ENCODE results near the gene CDC37L1. TPM values are rescaled to one million over a fixed set of nuclear protein-coding genes. Genes with fewer than 3 reads are reported as not detected.
"Not testable (repeated sequence)": the region's sequence is repeated elsewhere in the genome, so short reads cannot be mapped to it uniquely, and the experiment has no call there.

Gene CDC37L1
- total RNA-seq, 2 experiments from 2014 or later = 8.0 to 8.9 TPM

DNA sequence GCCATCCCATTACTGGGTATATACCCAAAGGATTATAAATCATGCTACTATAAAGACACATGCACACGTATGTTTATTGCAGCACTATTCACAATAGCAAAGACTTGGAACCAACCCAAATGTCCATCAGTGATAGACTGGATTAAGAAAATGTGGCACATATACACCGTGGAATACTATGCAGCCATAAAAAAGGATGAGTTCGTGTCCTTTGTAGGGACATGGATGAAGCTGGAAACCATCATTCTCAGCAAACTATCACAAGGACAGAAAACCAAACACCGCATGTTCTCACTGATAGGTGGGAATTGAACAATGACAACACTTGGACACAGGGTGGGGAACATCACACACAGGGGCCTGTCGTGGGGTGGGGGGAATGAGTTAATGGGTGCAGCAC is 18.7 kb upstream of the CDC37L1 start:
- not testable (repeated sequence) for H3K27ac Mint-ChIP-seq; H3K36me3 Mint-ChIP-seq (ENCODE audit: low read depth); H3K9me3 Mint-ChIP-seq (ENCODE audit: insufficient read depth); H3K4me3 Mint-ChIP-seq; ATAC-seq; DNase-seq
- ChIA-PET POLR2A (interaction anchor here (2.0 kb wide), 1 partner anchor 80 kb away, joined by 7 read pairs; no protein-coding TSS in a partner anchor), CTCF (interaction anchor here (0.5 to 1.5 kb wide), 2 partner anchors 20 to 88 kb away, joined by 3 to 4 read pairs; no protein-coding TSS in a partner anchor)
- H3K27me3 Mint-ChIP-seq (ENCODE audit: low read depth) = peaks cover 15% of the 10 kb centered on the region
- H3K4me1 Mint-ChIP-seq (ENCODE audit: low read depth) = peaks cover 36% of the 10 kb centered on the region

DNA sequence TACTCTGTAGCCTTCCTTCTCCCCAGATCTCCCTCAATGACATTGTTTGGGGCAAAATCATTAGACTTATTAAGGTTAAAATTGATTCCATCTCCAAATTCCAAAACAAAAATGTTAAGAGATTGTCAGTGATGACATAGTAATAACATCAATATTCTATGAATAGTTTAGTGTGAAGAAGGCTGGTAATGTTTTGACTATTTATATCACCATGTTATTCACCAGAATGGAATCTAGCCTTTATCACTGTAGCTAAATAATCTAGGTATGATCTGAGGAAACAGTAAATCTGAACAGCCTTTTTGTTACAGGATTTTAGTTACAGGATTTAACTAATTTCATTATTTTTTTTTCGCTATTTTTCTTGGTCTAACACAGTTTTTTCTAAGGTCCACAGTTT is 18.2 kb upstream of the CDC37L1 start:
- H3K27me3 Mint-ChIP-seq (ENCODE audit: low read depth) = peaks cover 15% of the 10 kb centered on the region
- no peaks in the 10 kb centered on the region for H3K9me3 Mint-ChIP-seq (ENCODE audit: insufficient read depth)
- peaks cover 41% of the 10 kb centered on the region for H3K4me1 Mint-ChIP-seq (ENCODE audit: low read depth)
- no peak for ATAC-seq
- ChIA-PET CTCF (interaction anchor here (0.5 to 1.8 kb wide), 4 partner anchors 10 to 88 kb away, joined by 3 to 7 read pairs (median 4); partner anchors contain the start of gene CDC37L1), POLR2A (interaction anchor here (0.6 to 2.0 kb wide), 3 partner anchors 11 to 79 kb away, joined by 3 to 8 read pairs (median 7); partner anchors contain the start of gene CDC37L1)
- H3K4me3 Mint-ChIP-seq = peak overlapping the region; percentile 95
- H3K27ac Mint-ChIP-seq = no peak overlapping the region
- H3K36me3 Mint-ChIP-seq (ENCODE audit: low read depth) = peaks cover 9% of the 10 kb centered on the region
- DNase-seq = no peak

DNA sequence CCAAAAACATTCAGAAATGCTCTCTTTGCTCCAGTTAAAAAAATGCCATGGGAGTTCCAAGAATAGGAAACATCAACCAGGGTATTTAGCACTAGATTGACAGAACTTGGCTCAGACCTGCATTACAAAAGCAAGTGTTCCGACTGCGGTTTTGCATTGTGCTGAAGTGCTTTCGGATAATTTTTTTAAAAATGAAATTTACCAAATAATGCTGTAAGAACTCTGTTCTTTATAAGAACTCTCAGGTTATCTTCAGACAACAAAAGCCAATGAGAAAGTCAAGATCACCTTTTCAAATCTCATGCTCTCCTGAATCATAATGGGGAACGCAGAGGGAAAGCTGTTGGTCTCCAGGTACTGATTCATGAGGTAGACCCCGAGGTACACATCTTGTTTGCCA is 17.8 kb upstream of the CDC37L1 start:
- H3K9me3 Mint-ChIP-seq (ENCODE audit: insufficient read depth) = no peaks in the 10 kb centered on the region

DNA sequence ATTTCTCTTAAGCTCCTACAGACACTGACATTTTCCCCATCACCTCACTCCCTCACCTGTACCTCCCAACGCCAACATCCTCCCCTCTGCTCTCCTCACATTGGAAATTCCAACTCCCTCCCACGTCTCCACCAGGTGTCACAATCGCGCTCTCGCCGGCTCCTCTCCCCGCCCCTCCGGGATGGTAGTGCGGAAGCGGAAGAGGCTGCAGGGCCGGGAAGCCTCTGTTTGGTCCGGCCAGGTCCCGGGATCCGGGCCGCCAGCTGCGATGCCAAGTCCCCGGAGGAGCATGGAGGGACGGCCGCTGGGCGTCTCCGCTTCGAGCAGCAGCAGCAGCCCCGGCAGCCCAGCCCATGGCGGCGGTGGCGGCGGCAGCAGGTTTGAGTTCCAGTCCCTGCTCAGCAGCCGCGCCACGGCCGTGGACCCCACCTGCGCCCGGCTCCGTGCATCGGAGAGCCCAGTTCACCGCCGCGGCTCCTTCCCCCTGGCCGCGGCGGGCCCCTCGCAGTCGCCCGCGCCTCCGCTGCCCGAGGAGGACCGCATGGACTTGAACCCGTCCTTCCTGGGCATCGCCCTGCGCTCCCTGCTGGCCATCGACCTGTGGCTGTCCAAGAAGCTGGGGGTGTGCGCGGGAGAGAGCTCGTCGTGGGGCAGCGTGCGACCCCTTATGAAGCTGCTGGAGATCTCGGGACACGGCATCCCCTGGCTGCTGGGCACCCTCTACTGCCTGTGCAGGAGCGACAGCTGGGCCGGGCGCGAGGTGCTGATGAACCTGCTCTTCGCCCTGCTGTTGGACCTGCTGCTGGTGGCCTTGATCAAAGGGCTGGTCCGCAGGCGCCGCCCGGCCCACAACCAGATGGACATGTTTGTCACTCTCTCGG is 17.0 kb upstream of the CDC37L1 start, which contains the start of gene PLPP6:
Gene PLPP6, plus strand, starts transcription at position 187 of the 881 bp plus-strand sequence. Its CDS starts 82 bp downstream, at position 269.
- Mint-ChIP-seq H3K4me3 (peak within 1 kb of the TSS; percentile 95), H3K27me3 (ENCODE audit: low read depth) (peaks cover 19% of the 10 kb centered on the region), H3K36me3 (ENCODE audit: low read depth) (peaks cover 9% of the 10 kb centered on the region), H3K4me1 (ENCODE audit: low read depth) (peaks cover 50% of the 10 kb centered on the region), H3K9me3 (ENCODE audit: insufficient read depth) (no peaks in the 10 kb centered on the region), H3K27ac (peak within 1 kb of the TSS; percentile 90)
- ChIA-PET CTCF (interaction anchor here (0.6 to 1.8 kb wide), 7 partner anchors 9 to 78 kb away, joined by 3 to 8 read pairs (median 4); partner anchors contain the start of genes AK3 and CDC37L1), POLR2A (interaction anchor here (0.6 to 2.0 kb wide), 4 partner anchors 17 to 318 kb away, joined by 3 to 8 read pairs (median 5); partner anchors contain the start of gene CDC37L1)
- DNase-seq (peak; percentile 81), ATAC-seq (peak; percentile 87)

More for the DNA sequence above, 17.8 kb upstream of the CDC37L1 start:
- peak; percentile 2 for ATAC-seq
- no peak for DNase-seq
- H3K27ac Mint-ChIP-seq = peak overlapping the region; percentile 90
- H3K4me1 Mint-ChIP-seq (ENCODE audit: low read depth) = peaks cover 45% of the 10 kb centered on the region
- POLR2A ChIA-PET = interaction anchor here (0.6 to 2.0 kb wide), 3 partner anchors 11 to 79 kb away, joined by 3 to 8 read pairs (median 7); partner anchors contain the start of gene CDC37L1
- H3K4me3 Mint-ChIP-seq = peak overlapping the region; percentile 95
- CTCF ChIA-PET = interaction anchor here (1.1 to 1.8 kb wide), 5 partner anchors 10 to 79 kb away, joined by 3 to 8 read pairs (median 4); partner anchors contain the start of genes AK3 and CDC37L1
- peaks cover 18% of the 10 kb centered on the region for H3K27me3 Mint-ChIP-seq (ENCODE audit: low read depth)
- H3K36me3 Mint-ChIP-seq (ENCODE audit: low read depth) = peaks cover 9% of the 10 kb centered on the region

DNA sequence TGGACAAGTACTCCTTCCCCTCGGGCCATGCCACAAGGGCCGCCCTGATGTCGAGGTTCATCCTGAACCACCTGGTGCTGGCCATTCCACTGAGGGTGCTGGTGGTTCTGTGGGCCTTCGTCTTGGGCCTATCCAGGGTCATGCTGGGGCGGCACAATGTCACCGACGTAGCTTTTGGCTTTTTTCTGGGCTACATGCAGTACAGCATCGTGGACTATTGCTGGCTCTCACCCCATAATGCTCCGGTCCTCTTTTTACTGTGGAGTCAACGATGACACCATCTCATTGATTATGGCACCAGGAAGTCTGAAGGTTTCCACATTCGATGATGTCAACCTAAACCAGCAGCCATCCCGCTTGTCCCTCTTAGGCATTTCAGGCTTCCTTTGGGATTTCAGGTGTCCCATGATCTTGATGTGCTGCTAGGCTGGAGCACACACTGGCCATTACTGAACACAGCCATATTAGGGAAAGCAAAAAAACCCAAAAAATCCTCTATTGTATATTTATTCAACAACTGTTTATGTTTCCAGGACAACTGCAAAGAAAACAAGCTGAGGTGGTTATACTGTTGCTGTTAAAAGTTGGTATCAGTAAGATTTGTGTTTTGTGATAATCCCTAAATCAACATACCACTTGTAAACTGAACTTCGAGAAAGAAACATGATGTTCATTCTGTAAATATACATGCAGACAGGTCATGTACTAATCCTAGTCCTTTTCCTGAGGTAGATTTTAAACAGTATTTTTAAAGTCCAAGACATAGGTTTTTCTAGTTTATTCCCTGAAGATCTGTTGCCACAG is 16.2 kb upstream of the CDC37L1 start:
- H3K4me3 Mint-ChIP-seq = peak overlapping the region; percentile 95
- H3K36me3 Mint-ChIP-seq (ENCODE audit: low read depth) = peaks cover 9% of the 10 kb centered on the region
- H3K27ac Mint-ChIP-seq = peak overlapping the region; percentile 65
- ChIA-PET CTCF (interaction anchor here (0.6 to 1.8 kb wide), 5 partner anchors 8 to 77 kb away, joined by 4 to 8 read pairs (median 4); partner anchors contain the start of gene AK3), POLR2A (interaction anchor here (0.6 to 1.7 kb wide), 4 partner anchors 16 to 317 kb away, joined by 3 to 8 read pairs (median 3); partner anchors contain the start of gene CDC37L1)
- no peak for ATAC-seq
- no peak for DNase-seq
- H3K9me3 Mint-ChIP-seq (ENCODE audit: insufficient read depth) = no peaks in the 10 kb centered on the region
- peaks cover 24% of the 10 kb centered on the region for H3K27me3 Mint-ChIP-seq (ENCODE audit: low read depth)
- peaks cover 56% of the 10 kb centered on the region for H3K4me1 Mint-ChIP-seq (ENCODE audit: low read depth)

DNA sequence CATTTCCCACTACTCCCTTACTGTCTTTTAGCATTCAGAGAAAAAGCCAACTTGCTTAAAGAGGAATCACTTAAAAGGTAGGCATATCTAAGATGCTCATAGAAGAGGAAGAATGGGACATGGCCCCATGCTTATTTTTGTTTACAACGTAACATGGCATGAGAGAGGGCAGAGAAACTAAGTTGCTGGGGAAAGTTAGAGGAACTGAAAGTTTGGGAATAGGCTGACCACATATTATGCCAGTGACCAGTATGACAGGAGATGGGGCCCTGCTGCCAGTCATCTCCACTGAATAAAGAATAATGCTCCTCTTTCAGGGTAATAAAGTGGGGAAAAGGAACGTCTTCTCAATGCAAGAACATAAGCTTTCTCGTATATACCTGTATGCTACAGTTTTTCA is 15.4 kb upstream of the CDC37L1 start:
- ChIA-PET POLR2A (interaction anchor here (0.7 kb wide), 1 partner anchor 401 kb away, joined by 3 read pairs; no protein-coding TSS in a partner anchor), CTCF (interaction anchor here (0.5 to 2.1 kb wide), 4 partner anchors 20 to 358 kb away, joined by 3 to 4 read pairs (median 3); no protein-coding TSS in a partner anchor)
- DNase-seq = no peak
- ATAC-seq = no peak
- Mint-ChIP-seq H3K36me3 (ENCODE audit: low read depth) (peaks cover 9% of the 10 kb centered on the region), H3K9me3 (ENCODE audit: insufficient read depth) (no peaks in the 10 kb centered on the region), H3K27ac (no peak overlapping the region), H3K27me3 (ENCODE audit: low read depth) (peaks cover 28% of the 10 kb centered on the region), H3K4me1 (ENCODE audit: low read depth) (peaks cover 60% of the 10 kb centered on the region), H3K4me3 (no peak overlapping the region)

DNA sequence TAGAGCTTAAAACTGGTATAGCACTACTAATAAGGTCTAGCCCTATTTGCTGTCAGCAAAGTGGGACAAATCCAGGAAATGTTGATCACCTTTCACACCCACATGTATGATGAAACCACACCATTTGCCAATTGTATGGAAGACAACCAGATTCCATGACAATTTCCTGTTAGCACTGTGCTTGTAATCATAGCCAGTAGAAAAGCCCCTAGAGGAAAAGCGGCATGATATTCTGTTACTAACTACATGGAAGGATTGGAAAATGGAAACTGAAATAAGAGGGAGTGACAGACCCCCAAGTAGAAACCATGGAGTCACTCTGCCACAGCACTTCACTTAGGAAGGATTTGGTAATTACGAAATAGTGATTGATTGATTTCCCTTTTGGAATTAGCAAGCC is 14.0 kb upstream of the CDC37L1 start:
- DNase-seq (no peak), ATAC-seq (no peak)
- ChIA-PET CTCF (interaction anchor here (1.0 to 2.1 kb wide), 6 partner anchors 10 to 326 kb away, joined by 3 to 9 read pairs (median 4); no protein-coding TSS in a partner anchor), POLR2A (interaction anchor here (0.6 to 2.2 kb wide), 3 partner anchors 14 to 75 kb away, joined by 3 to 10 read pairs (median 8); partner anchors contain the start of genes AK3 and CDC37L1)
- Mint-ChIP-seq H3K9me3 (ENCODE audit: insufficient read depth) (no peaks in the 10 kb centered on the region), H3K4me1 (ENCODE audit: low read depth) (peaks cover 66% of the 10 kb centered on the region), H3K36me3 (ENCODE audit: low read depth) (peaks cover 9% of the 10 kb centered on the region), H3K4me3 (no peak overlapping the region), H3K27me3 (ENCODE audit: low read depth) (peaks cover 22% of the 10 kb centered on the region), H3K27ac (no peak overlapping the region)

DNA sequence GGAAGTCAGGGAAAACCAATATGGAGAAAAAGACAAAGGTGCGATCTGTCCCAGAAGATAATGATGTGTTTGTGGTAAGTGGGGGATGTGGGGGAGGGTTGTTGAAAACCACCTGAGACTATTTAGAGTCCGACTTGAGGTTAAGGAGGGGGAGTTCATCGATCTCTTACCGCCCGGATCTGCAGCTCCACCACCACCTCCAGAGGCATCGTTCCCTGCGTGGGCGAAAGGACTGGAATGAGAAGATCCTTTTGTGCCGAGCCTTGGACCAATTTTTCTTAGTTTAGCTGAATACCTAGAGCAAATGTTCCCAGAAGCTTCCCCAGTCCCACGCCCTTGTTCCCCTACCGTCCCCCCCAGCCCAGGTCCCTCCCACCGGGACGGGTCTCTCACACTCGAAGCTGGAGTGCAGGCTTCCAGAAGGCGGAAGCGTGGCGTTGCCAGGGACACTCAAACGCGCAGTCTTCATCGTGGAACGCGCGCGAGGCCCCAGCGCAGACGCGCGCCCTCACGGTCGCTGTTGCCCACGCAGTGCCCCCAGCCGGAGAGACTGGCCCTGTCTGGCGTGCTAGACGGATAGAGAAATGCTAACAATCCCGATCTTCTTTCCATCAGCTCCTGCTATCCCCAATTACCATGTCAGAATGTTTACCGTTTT is 13.2 kb upstream of the CDC37L1 start, which contains the start of gene SPATA6L:
Gene SPATA6L, minus strand, starts transcription at position 439 of the 658 bp plus-strand sequence. Its CDS starts 230 bp downstream, at position 209.
- no peak within 1 kb of the TSS for H3K27ac Mint-ChIP-seq
- H3K27me3 Mint-ChIP-seq (ENCODE audit: low read depth) = peaks cover 22% of the 10 kb centered on the region

DNA sequence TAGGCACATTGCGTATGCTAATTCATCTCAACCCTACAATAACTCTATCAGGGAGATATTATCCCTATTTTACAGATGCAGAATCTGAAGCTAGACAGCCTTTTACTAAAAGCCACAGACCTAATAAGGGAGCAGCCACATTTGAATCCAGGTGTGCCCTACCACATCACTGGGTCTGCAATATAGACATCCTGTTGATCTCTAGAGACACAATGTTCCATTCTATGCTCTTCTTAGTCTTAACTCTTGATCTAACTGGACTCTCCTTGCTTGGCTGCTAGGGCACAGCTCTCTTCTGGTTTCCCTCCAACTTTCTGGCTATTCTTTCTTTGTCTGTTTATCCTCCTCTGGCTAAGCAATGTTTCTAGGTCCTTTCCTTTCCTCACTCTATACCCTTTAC is 11.7 kb upstream of the CDC37L1 start:
- H3K27ac Mint-ChIP-seq = no peak overlapping the region
- ChIA-PET POLR2A (interaction anchor here (0.8 kb wide), 1 partner anchor 12 kb away, joined by 3 read pairs; the partner anchor contains the start of gene CDC37L1), CTCF (interaction anchor here (0.8 kb wide), 1 partner anchor 63 kb away, joined by 3 read pairs; no protein-coding TSS in a partner anchor)
- H3K36me3 Mint-ChIP-seq (ENCODE audit: low read depth) = peaks cover 9% of the 10 kb centered on the region
- DNase-seq = no peak
- H3K4me1 Mint-ChIP-seq (ENCODE audit: low read depth) = peaks cover 64% of the 10 kb centered on the region
- no peak overlapping the region for H3K4me3 Mint-ChIP-seq
- peak; percentile 24 for ATAC-seq
- H3K27me3 Mint-ChIP-seq (ENCODE audit: low read depth) = peaks cover 22% of the 10 kb centered on the region
- H3K9me3 Mint-ChIP-seq (ENCODE audit: insufficient read depth) = no peaks in the 10 kb centered on the region

More for the DNA sequence above, 13.2 kb upstream of the CDC37L1 start, which contains the start of gene SPATA6L:
- ATAC-seq = peak; percentile 28
- Mint-ChIP-seq H3K4me1 (ENCODE audit: low read depth) (peaks cover 72% of the 10 kb centered on the region), H3K4me3 (peak within 1 kb of the TSS; percentile 73), H3K36me3 (ENCODE audit: low read depth) (peaks cover 9% of the 10 kb centered on the region), H3K9me3 (ENCODE audit: insufficient read depth) (no peaks in the 10 kb centered on the region)
- ChIA-PET POLR2A (interaction anchor here (0.6 to 2.2 kb wide), 3 partner anchors 13 to 74 kb away, joined by 3 to 10 read pairs (median 8); partner anchors contain the start of genes AK3 and CDC37L1), CTCF (interaction anchor here (0.9 to 2.1 kb wide), 8 partner anchors 9 to 327 kb away, joined by 3 to 9 read pairs (median 3); partner anchors contain the start of gene CDC37L1)
- DNase-seq = peak; percentile 45

DNA sequence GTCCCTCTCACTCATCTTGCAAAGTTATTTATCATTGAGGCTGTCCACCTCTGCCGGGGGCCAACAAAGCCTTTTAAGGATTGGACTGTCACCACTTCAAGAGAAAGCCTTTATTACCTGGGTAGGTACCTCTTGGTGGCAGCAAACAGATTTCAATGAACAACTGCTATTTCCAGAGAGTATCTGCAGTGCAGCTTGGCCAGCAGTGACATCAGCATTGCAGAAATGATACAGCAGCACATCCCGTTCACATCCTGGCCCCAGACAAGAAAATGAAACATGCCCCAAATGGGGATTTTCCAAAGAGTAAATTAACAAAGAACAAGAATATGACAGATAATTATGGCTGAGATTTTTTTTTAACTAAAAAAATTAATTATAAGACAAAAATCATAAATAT is 10.8 kb upstream of the CDC37L1 start:
- ATAC-seq = no peak
- H3K4me1 Mint-ChIP-seq (ENCODE audit: low read depth) = peaks cover 55% of the 10 kb centered on the region
- ChIA-PET POLR2A (no interaction called here), CTCF (interaction anchor here (1.3 kb wide), 1 partner anchor 72 kb away, joined by 3 read pairs; no protein-coding TSS in a partner anchor)
- peaks cover 4% of the 10 kb centered on the region for H3K36me3 Mint-ChIP-seq (ENCODE audit: low read depth)
- DNase-seq = no peak
- H3K9me3 Mint-ChIP-seq (ENCODE audit: insufficient read depth) = no peaks in the 10 kb centered on the region
- no peak overlapping the region for H3K4me3 Mint-ChIP-seq
- peaks cover 22% of the 10 kb centered on the region for H3K27me3 Mint-ChIP-seq (ENCODE audit: low read depth)
- H3K27ac Mint-ChIP-seq = no peak overlapping the region

Data from activated CD8-positive, alpha-beta T cell treated with anti-CD3 and anti-CD28 coated beads, Interleukin-2, amount 10 ng/mL, durations not matched to agents 7 days and 5 days (primary cell).